ENCODE data around the gene PTPRG. TPM values are rescaled to one million over a fixed set of nuclear protein-coding genes. Genes with fewer than 3 reads are reported as not detected.

PTPRG gene
- total RNA-seq, 1 experiment from 2014 or later, result 69.3 TPM

GRCh38 chr3:61748288-61748687 lies 186.9 kb downstream of the PTPRG start:
- Histone ChIP-seq H3K9ac (ENCODE audit: extremely low read depth, insufficient read length, low read length) (no peak overlapping the region), H3K79me1 (ENCODE audit: insufficient read depth, low read depth, low read length, poor library complexity, severe bottlenecking) (peaks cover 5% of the 10 kb centered on the region), H2BK15ac (ENCODE audit: low read depth, low read length) (no peak overlapping the region), H2AK5ac (ENCODE audit: insufficient read length, low read length) (no peak overlapping the region), H2BK12ac (ENCODE audit: insufficient read length, low read depth, low read length) (no peak overlapping the region), H2AFZ (ENCODE audit: low read length) (no peak overlapping the region), H3K14ac (ENCODE audit: insufficient read depth, low read length) (no peak overlapping the region), H3K79me2 (ENCODE audit: insufficient read depth, low read length) (peaks cover 26% of the 10 kb centered on the region; the same call in 1 of the 2 replicates), H3K56ac (ENCODE audit: insufficient read length, low read depth, low read length) (no peak overlapping the region), H4K5ac (ENCODE audit: insufficient read length, low read depth, low read length) (no peak overlapping the region), H4K8ac (replicated peaks; ENCODE audit: insufficient read length, low read depth, low read length) (no peak overlapping the region), H3K27me3 (ENCODE audit: insufficient read depth, low read length) (no peaks in the 10 kb centered on the region; the same call in 1 of the 2 replicates), H4K20me1 (ENCODE audit: control insufficient read depth, insufficient read depth, insufficient read length) (no peaks in the 10 kb centered on the region), H3K4ac (ENCODE audit: low read depth, low read length) (no peak overlapping the region), H2BK5ac (ENCODE audit: insufficient read length, low read length) (no peak overlapping the region), H3K23me2 (ENCODE audit: insufficient read length, low read depth, low read length, poor library complexity, severe bottlenecking) (no peaks in the 10 kb centered on the region), H3K9me3 (ENCODE audit: control insufficient read depth, low read depth, low read length) (no peaks in the 10 kb centered on the region), H3K18ac (ENCODE audit: insufficient read length, low read depth, low read length) (no peak overlapping the region), H3K27ac (ENCODE audit: insufficient read length, low read depth, low read length) (no peak overlapping the region), H2BK20ac (ENCODE audit: low read depth, low read length, poor library complexity, severe bottlenecking) (no peak overlapping the region), H3K4me2 (ENCODE audit: insufficient read depth, insufficient read length, low read length) (no peak overlapping the region), H3K23ac (ENCODE audit: insufficient read length, low read depth, low read length) (no peak overlapping the region), H2BK120ac (ENCODE audit: low read depth, low read length, poor library complexity, severe bottlenecking) (no peak overlapping the region), H4K91ac (ENCODE audit: insufficient read length, low read depth, low read length) (no peak overlapping the region), H3T11ph (ENCODE audit: low read length) (no peak overlapping the region), H3K4me1 (ENCODE audit: insufficient read depth, low read length) (peaks cover 4% of the 10 kb centered on the region; the same call in 1 of the 2 replicates)
- Mint-ChIP-seq H3K36me3 (ENCODE audit: insufficient read depth in 1 of 3, low read depth in 3 of 3) (peaks cover 3 to 27% (median 5%) of the 10 kb centered on the region in 3 experiments; a peak in 5 of 7 replicates), H3K9me3 (no peaks in the 10 kb centered on the region), H3K4me3 (no peak overlapping the region), H3K27me3 (ENCODE audit: low read depth) (no peaks in the 10 kb centered on the region), H3K27ac (peak overlapping the region in 1 of 3 experiments; percentile 16; a peak in 1 of 7 replicates), H3K4me1 (peaks cover 39 to 40% of the 10 kb centered on the region in 2 experiments)
- WGBS (ENCODE audit: extremely low coverage, insufficient read length, low lambda C conversion rate), result no CpG with 5 or more reads among the region's 3 CpGs
- DNase-seq, result no peak
- TF ChIP-seq CTCF (conservative IDR thresholded peaks at IDR 0.05), result no peak
